GM12865 (cell line): ENCODE results near the gene FOXJ3.

Experiments
- DNase-seq: peaks from one replicate; pipeline ENCODE4 v3.0.0; 2010; ENCODE audit warnings: low read depth
- H3K4me3 ChIP-seq: 2 replicates; pipeline ENCODE4 v1.5.1; 2011; ENCODE audit warnings: mild to moderate bottlenecking, low read depth, low read length, control low read depth
- CTCF ChIP-seq: IDR thresholded peaks from 2 replicates; pipeline ENCODE4 v1.5.1; 2011; ENCODE audit warnings: low read length, control low read depth, low read depth, inconsistent platforms; ENCODE audit not compliant: insufficient read depth; ENCODE audit errors: missing control alignments

The FOXJ3 gene

GRCh38 chr1:42142894-42143675 is 191.9 kb downstream of the FOXJ3 start:
- no peak overlapping the region for H3K4me3 ChIP-seq
- DNase-seq: peak; percentile 11
- no peak for TF ChIP-seq CTCF

DNA sequence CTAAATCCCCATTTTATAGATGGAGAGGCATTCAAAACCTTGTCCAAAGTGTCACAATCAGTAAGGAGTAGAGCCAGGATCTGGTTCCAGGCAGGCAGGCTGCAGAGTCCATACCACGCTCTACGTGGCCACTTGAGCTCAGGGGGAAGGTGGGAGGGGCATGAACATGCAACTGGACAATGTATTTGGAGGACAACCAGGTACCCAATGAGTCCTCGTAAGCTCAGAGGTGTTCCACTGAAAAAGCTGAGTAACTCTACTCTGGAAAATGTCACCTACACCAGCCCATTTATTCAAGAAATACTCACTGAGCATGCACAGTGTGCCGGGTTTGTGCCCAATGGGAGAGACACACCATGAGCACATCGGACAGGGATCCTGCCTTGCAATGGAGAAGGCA is 193.1 kb downstream of the FOXJ3 start:
- no peak for DNase-seq
- no peak overlapping the region for H3K4me3 ChIP-seq
- TF ChIP-seq CTCF: no peak

DNA sequence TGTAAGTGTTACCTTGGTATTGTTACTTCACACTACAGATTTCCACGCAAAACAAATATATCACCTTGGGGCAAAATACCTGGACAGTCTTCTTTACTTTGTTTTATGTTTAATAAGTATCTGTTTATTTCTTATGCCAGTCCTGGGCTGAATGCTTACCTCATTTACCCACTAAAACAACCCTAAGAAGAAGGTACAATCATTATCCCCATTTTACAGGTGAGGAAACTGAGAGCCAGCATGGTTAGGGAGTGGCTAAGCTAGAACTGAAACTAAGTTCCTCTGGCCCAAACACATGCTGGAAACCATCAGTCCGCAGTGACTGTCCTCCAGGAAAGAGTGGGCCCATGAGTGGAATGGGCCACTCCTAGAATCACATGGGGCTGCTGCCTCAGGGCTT is 194.8 kb downstream of the FOXJ3 start:
- no peak overlapping the region for H3K4me3 ChIP-seq

GRCh38 chr1:42139444-42139843 is 195.6 kb downstream of the FOXJ3 start:
- H3K4me3 ChIP-seq: no peak overlapping the region
- TF ChIP-seq CTCF: no peak

More for the DNA sequence above, 194.8 kb downstream of the FOXJ3 start:
- DNase-seq: no peak
- TF ChIP-seq CTCF: no peak

DNA sequence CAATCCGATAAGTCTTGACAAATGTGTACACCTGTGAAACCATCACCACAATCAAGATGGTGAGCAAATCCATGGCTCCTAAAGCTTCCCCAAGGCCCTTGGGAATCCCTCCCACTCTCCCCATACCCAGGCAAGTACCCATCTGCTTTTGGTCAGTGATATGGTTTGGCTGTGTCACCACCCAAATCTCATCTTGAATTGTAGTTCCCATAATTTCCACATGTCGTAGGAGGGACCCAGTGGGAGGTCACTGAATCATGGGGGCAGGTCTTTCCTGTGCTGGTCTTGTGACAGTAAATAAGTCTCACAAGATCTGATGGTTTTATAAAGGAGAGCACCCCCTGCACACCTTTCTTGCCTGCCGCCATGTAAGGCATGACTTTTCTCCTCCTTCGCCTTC is 196.4 kb downstream of the FOXJ3 start:
- TF ChIP-seq CTCF: no peak
- DNase-seq: no peak
- H3K4me3 ChIP-seq: no peak overlapping the region

More at GRCh38 chr1:42139444-42139843, 195.6 kb downstream of the FOXJ3 start:
- DNase-seq: no peak

DNA sequence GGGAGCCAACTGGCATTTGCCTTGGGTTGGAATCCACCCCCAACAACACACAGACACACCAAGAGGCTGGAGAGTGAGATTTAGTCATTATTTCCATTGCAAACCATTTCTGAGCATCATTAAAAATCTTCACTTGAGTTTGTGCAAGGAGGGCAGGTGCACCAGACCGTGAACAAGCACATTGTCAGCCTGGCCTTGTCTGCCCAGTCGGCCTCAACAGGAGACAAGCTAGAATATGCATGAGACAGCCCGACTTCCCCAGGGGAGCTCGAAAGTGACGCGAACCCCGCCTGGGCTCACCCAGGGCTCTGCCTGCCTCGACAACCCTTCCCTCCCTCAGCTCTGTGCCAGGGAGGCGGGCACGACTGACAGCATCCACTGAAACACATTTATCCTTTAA is 197.3 kb downstream of the FOXJ3 start:
- no peak for DNase-seq
- no peak for TF ChIP-seq CTCF
- no peak overlapping the region for H3K4me3 ChIP-seq

DNA sequence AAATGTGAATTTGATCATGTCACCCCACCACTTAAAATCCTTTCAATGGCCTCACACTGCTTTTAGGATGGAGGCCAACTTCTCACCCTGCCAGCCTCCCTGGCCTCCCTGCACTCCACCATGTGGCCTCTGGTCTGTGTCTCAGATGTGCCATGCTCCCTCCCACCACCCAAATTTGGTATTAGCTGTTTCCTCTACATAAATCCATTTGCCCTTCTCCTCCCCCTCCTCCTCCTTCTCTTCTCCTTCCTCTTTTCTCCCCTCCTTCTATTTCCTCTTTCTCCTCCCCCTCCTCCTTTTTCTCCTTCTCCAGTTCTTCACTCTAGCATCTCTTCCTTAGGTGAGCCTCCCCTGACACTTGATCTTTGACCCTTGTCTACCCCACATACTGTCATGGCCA is 198.6 kb downstream of the FOXJ3 start:
- no peak overlapping the region for H3K4me3 ChIP-seq
- no peak for DNase-seq
- TF ChIP-seq CTCF: no peak
